22Rv1 (cell line): ENCODE data around the gene SEZ6L.

ENCODE experiments used
- H3K27ac ChIP-seq: fragments of 450-650 bp; 2 replicates; pipeline ENCODE4 v1.5.1; 2017
- ZFX ChIP-seq: fragments of 450-650 bp; IDR thresholded peaks from 2 replicates; pipeline ENCODE4 v1.6.1; 2017; ENCODE audit warnings: antibody characterized with exemption, borderline replicate concordance
- TF ChIP-seq, protein P1 (sequence below): fragments of 450-650 bp; IDR thresholded peaks from 2 replicates; pipeline ENCODE4 v1.5.1; 2017; ENCODE audit warnings: mild to moderate bottlenecking

The SEZ6L gene

GRCh38 chr22:26321469-26321913 is 152.2 kb downstream of the SEZ6L start:
- H3K27ac ChIP-seq, result no peak overlapping the region
- no peak for TF ChIP-seq ZFX
- TF ChIP-seq, protein P1, sequence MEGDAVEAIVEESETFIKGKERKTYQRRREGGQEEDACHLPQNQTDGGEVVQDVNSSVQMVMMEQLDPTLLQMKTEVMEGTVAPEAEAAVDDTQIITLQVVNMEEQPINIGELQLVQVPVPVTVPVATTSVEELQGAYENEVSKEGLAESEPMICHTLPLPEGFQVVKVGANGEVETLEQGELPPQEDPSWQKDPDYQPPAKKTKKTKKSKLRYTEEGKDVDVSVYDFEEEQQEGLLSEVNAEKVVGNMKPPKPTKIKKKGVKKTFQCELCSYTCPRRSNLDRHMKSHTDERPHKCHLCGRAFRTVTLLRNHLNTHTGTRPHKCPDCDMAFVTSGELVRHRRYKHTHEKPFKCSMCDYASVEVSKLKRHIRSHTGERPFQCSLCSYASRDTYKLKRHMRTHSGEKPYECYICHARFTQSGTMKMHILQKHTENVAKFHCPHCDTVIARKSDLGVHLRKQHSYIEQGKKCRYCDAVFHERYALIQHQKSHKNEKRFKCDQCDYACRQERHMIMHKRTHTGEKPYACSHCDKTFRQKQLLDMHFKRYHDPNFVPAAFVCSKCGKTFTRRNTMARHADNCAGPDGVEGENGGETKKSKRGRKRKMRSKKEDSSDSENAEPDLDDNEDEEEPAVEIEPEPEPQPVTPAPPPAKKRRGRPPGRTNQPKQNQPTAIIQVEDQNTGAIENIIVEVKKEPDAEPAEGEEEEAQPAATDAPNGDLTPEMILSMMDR, result no peak

- H3K27ac ChIP-seq, result no peak overlapping the region
- no peak for TF ChIP-seq ZFX
- TF ChIP-seq, protein P1, result no peak
Observed at GRCh38 chr22:26322179-26322905, 153.1 kb downstream of the SEZ6L start.

DNA sequence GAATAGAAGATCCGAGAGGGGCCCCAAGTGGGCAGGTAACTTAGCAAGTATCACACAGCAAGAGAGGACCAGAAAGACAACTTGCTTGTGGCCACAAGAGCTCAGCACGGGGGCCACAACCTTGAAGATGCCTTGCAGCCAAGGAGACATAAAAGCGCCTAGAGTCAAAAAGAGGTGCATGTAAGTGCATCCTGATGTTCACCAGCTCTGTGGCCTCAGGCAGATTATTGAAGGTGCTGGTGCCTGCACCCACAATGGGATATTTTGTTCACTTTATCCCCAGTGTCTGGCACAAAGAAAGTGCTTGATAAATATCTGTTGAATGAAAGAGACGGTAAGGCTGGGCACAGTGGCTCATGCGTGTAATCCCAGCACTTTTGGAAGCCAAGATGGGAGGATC is 153.8 kb downstream of the SEZ6L start:
- TF ChIP-seq, protein P1, result no peak
- TF ChIP-seq ZFX, result no peak

DNA sequence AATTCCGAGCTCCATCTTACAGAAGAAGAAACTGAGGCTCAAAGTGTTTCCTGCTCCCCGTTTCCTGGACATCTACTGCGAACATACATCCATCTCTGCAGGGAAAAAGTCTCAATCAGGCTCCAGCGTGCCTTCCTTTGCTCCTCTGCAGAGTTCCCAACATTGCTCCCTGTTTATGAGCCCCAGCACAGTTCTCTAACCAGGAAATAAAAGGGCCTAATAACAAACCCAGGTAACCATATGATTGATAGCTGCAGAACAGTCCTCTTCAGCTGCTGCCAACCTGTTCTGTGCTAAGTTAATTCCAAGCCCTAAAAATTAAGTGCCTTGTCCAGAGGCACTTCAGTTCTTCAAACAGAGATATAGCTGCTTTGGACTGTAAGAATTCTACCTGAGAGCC is 154.9 kb downstream of the SEZ6L start:
- no peak overlapping the region for H3K27ac ChIP-seq

More for the DNA sequence above, 153.8 kb downstream of the SEZ6L start:
- H3K27ac ChIP-seq, result no peak overlapping the region

GRCh38 chr22:26325641-26326040 is 156.4 kb downstream of the SEZ6L start:
- no peak for TF ChIP-seq ZFX
- TF ChIP-seq, protein P1, result no peak
- no peak overlapping the region for H3K27ac ChIP-seq

More for the DNA sequence above, 154.9 kb downstream of the SEZ6L start:
- TF ChIP-seq, protein P1, result no peak
- no peak for TF ChIP-seq ZFX

DNA sequence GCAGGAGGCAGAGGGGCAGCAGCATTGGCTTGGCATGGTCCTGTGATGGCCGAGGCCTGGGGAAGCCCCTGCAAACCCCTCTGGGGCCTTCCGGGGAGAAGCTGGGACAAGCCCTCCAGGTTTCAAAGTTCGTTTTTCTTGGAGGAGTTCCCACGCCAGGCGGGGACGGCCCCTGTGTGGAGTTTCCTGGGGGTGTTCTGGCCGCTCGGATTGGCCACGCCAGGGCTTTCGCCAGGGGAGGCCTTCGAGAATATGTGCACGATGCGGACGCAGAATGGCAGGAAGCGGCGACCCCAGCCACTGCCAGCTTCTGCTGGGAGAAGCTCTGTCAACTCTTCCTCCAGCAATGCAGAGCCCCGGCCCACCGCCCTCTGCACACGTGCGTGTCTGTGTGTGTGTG is 157.5 kb downstream of the SEZ6L start:
- TF ChIP-seq, protein P1, result no peak
- TF ChIP-seq ZFX, result no peak
- H3K27ac ChIP-seq, result no peak overlapping the region

GRCh38 chr22:26327306-26327705 is 158.0 kb downstream of the SEZ6L start:
- no peak overlapping the region for H3K27ac ChIP-seq
- TF ChIP-seq, protein P1, result no peak
- no peak for TF ChIP-seq ZFX
